Activated T-helper 1 cell treated with anti-CD3 and anti-CD28 coated beads, Interleukin-12 subunit alpha, Interleukin-12 subunit beta, Interleukin-2, Interleukin-4 antibody, amounts not matched to agents 30 ng/mL and 10 ng/mL and 1 ng/mL, durations not matched to agents 14 hours and 24 hours and 36 hours (primary cell): Measurements from ENCODE around the gene HSD17B1. TPM values are rescaled to one million over a fixed set of nuclear protein-coding genes. Genes with fewer than 3 reads are reported as not detected.

Experiments used
- DNase-seq: peaks from one replicate; pipeline ENCODE4 v3.0.0; 2021; ENCODE audit warnings: low spot score
- H3K27ac Mint-ChIP-seq: one replicate; pipeline ENCODE4 v1.8.0; 2021; ENCODE audit warnings: mild to moderate bottlenecking, mixed read lengths
- H3K27me3 Mint-ChIP-seq: one replicate; pipeline ENCODE4 v1.8.0; 2022; ENCODE audit warnings: mild to moderate bottlenecking, moderate library complexity, mixed read lengths; ENCODE audit not compliant: insufficient read depth
- H3K36me3 Mint-ChIP-seq: one replicate; pipeline ENCODE4 v1.8.0; 2021; ENCODE audit warnings: low read depth, mixed read lengths
- H3K4me1 Mint-ChIP-seq: one replicate; pipeline ENCODE4 v1.8.0; 2021; ENCODE audit warnings: low read depth, mixed read lengths
- H3K4me3 Mint-ChIP-seq: one replicate; pipeline ENCODE4 v1.8.0; 2021; ENCODE audit warnings: mild to moderate bottlenecking, moderate library complexity, mixed read lengths
- H3K9me3 Mint-ChIP-seq: one replicate; pipeline ENCODE4 v1.8.0; 2021; ENCODE audit warnings: mixed read lengths
- intact Hi-C: fragments of 100-400 bp; cut with micrococcal nuclease; formaldehyde crosslinking; loops from one replicate; pipeline ENCODE4 v1.15.1; 2024
- total RNA-seq: library from RNA; stranded (reverse); gene quantifications from 2 replicates; pipeline ENCODE4 v1.2.3, GENCODE V29; 2022

Gene HSD17B1
- total RNA-seq, 1 donor from 2014 or later = 0.78 TPM

GRCh38 chr17:42559075-42559474 is 6.4 kb downstream of the HSD17B1 start:
- Mint-ChIP-seq H3K36me3 (peaks cover 3% of the 10 kb centered on the region), H3K4me1 (peaks cover 25% of the 10 kb centered on the region), H3K27me3 (no peaks in the 10 kb centered on the region), H3K9me3 (no peaks in the 10 kb centered on the region), H3K4me3 (no peak overlapping the region), H3K27ac (no peak overlapping the region)
- no peak for DNase-seq
- intact Hi-C loops = no loop called here

- intact Hi-C loops = loop anchor here (10.0 kb wide), 1 partner anchor 425 kb away; the partner anchor contains the start of genes PTGES3L and RUNDC1
- DNase-seq = no peak
- Mint-ChIP-seq H3K27me3 (no peaks in the 10 kb centered on the region), H3K4me3 (peak overlapping the region; percentile 52), H3K27ac (no peak overlapping the region), H3K9me3 (no peaks in the 10 kb centered on the region), H3K4me1 (peaks cover 25% of the 10 kb centered on the region), H3K36me3 (peaks cover 3% of the 10 kb centered on the region)
These were observed 7.5 kb downstream of the HSD17B1 start for GRCh38 chr17:42560246-42560645.

DNA sequence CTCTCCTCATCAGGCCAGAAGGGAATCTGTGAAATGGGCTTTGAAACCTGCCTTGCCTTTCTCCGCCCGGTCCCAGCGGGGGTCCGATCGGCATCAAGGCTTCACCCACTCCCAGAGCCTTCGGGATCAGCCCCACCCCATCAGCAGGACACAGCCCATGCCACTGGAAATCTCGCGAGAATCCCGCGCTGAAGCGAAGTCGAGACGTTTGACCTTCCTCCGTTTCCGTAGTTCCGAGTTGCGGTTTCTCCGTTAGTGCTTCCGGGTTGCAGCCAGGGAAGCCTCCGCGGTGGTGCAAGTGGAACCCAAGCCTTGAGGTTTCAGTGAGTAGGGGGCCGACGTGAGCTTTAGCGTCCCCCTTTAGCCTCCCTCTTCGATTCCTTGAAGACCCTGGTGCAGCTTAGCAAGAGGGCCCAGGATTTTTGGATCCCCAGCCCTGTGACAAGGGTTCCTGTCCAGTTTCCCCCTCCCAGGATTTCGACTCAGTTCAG is 9.2 kb downstream of the HSD17B1 start, which contains the start of gene COASY:
Gene COASY, plus strand, starts transcription at position 252 of the 491 bp plus-strand sequence. CDS start 475 bp downstream, outside the sequence.
- Mint-ChIP-seq H3K9me3 (no peaks in the 10 kb centered on the region), H3K36me3 (peaks cover 6% of the 10 kb centered on the region)

DNA sequence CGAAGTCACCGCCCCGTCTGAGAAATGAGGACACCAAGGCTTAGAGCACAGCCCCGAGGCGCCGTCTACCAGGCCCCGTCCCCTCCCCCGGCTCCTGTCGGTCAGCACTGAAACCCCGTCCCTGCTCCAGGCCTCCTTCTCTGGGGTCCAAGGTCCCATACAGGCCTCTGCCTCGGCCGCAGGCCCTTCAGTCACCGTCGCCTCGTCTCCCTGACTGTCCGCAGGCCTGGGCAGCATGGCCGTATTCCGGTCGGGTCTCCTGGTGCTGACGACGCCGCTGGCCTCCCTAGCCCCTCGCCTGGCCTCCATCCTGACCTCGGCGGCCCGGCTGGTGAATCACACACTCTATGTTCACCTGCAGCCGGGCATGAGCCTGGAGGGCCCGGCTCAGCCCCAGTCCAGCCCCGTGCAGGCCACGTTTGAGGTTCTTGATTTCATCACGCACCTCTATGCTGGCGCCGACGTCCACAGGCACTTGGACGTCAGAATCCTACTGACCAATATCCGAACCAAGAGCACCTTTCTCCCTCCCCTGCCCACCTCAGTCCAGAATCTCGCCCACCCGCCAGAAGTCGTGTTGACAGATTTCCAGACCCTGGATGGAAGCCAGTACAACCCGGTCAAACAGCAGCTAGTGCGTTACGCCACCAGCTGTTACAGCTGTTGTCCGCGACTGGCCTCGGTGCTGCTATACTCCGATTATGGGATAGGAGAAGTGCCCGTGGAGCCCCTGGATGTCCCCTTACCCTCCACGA is 9.8 kb downstream of the HSD17B1 start:
- Mint-ChIP-seq H3K36me3 (peaks cover 9% of the 10 kb centered on the region), H3K27ac (peak overlapping the region; percentile 92), H3K9me3 (no peaks in the 10 kb centered on the region), H3K4me1 (peaks cover 26% of the 10 kb centered on the region), H3K27me3 (no peaks in the 10 kb centered on the region), H3K4me3 (peak overlapping the region; percentile 87)
- intact Hi-C loops = loop anchor here (1.0 to 10.0 kb wide), 2 partner anchors 15 to 422 kb away; partner anchors contain the start of genes PSMC3IP, PTGES3L and RUNDC1
- no peak for DNase-seq

More for the DNA sequence above, 9.2 kb downstream of the HSD17B1 start, which contains the start of gene COASY:
- peaks cover 25% of the 10 kb centered on the region for H3K4me1 Mint-ChIP-seq
- DNase-seq = peak; percentile 91
- H3K27me3 Mint-ChIP-seq = no peaks in the 10 kb centered on the region
- intact Hi-C loops = loop anchor here (1.0 to 10.0 kb wide), 2 partner anchors 15 to 423 kb away; partner anchors contain the start of genes PSMC3IP, PTGES3L and RUNDC1
- peak within 1 kb of the TSS; percentile 87 for H3K4me3 Mint-ChIP-seq
- peak within 1 kb of the TSS; percentile 92 for H3K27ac Mint-ChIP-seq

DNA sequence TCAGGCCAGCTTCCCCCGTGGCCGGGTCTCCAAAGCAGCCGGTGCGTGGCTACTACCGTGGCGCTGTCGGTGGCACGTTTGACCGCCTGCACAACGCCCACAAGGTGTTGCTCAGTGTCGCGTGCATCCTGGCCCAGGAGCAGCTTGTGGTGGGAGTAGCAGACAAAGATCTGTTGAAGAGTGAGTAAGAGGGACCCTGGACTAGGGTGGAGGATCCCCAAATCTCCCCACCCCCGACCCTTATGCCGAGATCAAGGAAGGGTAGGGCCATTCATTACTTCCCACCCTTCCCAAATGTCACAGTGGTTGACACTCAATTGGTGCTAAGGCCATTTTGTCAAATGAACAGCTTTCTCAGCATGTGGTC is 10.4 kb downstream of the HSD17B1 start:
- no peak overlapping the region for H3K27ac Mint-ChIP-seq
- H3K36me3 Mint-ChIP-seq = peaks cover 12% of the 10 kb centered on the region
- H3K27me3 Mint-ChIP-seq = no peaks in the 10 kb centered on the region
- H3K9me3 Mint-ChIP-seq = no peaks in the 10 kb centered on the region
- no peak for DNase-seq
- intact Hi-C loops = loop anchor here (10.0 kb wide), 1 partner anchor 422 kb away; the partner anchor contains the start of genes PTGES3L and RUNDC1
- peaks cover 31% of the 10 kb centered on the region for H3K4me1 Mint-ChIP-seq
- H3K4me3 Mint-ChIP-seq = peak overlapping the region; percentile 87

DNA sequence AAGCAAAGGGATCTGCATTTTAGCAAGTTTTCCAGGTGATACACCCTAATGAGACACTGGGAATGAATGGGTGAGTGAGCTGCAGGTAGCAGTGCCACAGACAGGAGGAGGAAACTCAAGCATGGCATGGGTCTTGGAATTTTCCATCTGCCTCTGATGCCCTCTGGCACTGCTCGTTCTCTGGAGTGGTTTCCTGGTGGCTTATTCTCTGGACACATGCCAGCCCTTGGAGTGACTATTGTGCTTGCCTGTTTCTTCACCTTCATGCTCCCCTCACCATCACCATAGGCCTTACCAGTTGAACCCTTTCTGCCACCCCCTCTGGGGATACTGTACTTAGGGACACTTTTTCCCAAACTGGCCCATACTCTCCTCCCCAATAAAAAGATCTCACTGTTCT is 10.8 kb downstream of the HSD17B1 start:
- intact Hi-C loops = loop anchor here (10.0 kb wide), 1 partner anchor 421 kb away; the partner anchor contains the start of genes PTGES3L and RUNDC1
- Mint-ChIP-seq H3K4me1 (peaks cover 33% of the 10 kb centered on the region), H3K36me3 (peaks cover 15% of the 10 kb centered on the region), H3K27me3 (no peaks in the 10 kb centered on the region), H3K4me3 (peak overlapping the region; percentile 87), H3K9me3 (no peaks in the 10 kb centered on the region), H3K27ac (no peak overlapping the region)
- no peak for DNase-seq

GRCh38 chr17:42563950-42564349 is 11.2 kb downstream of the HSD17B1 start:
- H3K9me3 Mint-ChIP-seq = no peaks in the 10 kb centered on the region
- H3K36me3 Mint-ChIP-seq = peaks cover 17% of the 10 kb centered on the region
- H3K4me1 Mint-ChIP-seq = peaks cover 37% of the 10 kb centered on the region
- no peak for DNase-seq
- H3K4me3 Mint-ChIP-seq = peak overlapping the region; percentile 87
- intact Hi-C loops = loop anchor here (10.0 kb wide), 1 partner anchor 421 kb away; the partner anchor contains the start of genes PTGES3L and RUNDC1
- no peak overlapping the region for H3K27ac Mint-ChIP-seq
- H3K27me3 Mint-ChIP-seq = no peaks in the 10 kb centered on the region

GRCh38 chr17:42564815-42565522 is 12.2 kb downstream of the HSD17B1 start:
- H3K4me1 Mint-ChIP-seq = peaks cover 41% of the 10 kb centered on the region
- H3K36me3 Mint-ChIP-seq = peaks cover 24% of the 10 kb centered on the region
- intact Hi-C loops = loop anchor here (10.0 kb wide), 1 partner anchor 420 kb away; the partner anchor contains the start of genes PTGES3L and RUNDC1
- no peak for DNase-seq
- H3K27me3 Mint-ChIP-seq = no peaks in the 10 kb centered on the region
- H3K9me3 Mint-ChIP-seq = no peaks in the 10 kb centered on the region
- H3K4me3 Mint-ChIP-seq = peak overlapping the region; percentile 75
- H3K27ac Mint-ChIP-seq = no peak overlapping the region

DNA sequence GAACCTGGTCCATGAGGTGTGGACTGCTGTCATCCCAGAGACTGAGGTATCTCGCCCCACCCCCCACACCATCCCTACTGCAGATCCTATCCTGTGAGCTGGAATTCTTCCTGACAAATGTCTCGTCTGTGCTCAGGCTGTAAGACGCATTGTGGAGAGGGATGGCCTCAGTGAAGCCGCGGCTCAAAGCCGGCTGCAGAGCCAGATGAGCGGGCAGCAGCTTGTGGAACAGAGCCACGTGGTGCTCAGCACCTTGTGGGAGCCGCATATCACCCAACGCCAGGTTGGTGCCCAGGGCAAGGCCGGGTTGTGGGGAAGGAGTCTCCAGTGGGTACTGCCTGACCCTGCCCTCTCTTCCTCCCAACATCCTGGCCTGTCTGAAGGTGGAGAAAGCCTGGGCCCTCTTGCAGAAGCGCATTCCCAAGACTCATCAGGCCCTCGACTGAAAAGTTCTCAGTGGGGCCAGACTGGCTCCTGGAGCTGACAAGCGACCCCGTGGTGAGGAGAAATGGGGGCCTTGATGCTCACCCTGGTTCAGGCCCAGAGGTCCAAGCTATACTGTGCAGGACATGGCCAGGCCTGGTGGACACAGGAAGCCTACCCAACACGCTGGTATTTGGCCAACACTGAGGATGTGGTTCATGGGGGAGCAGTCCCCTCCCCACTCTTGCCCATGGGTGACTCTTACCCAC is 12.9 kb downstream of the HSD17B1 start:
- Mint-ChIP-seq H3K4me3 (peak overlapping the region; percentile 89), H3K27me3 (no peaks in the 10 kb centered on the region), H3K4me1 (peaks cover 43% of the 10 kb centered on the region), H3K9me3 (no peaks in the 10 kb centered on the region), H3K36me3 (peaks cover 24% of the 10 kb centered on the region), H3K27ac (peak overlapping the region; percentile 12)
- no peak for DNase-seq
- intact Hi-C loops = loop anchor here (1.0 to 10.0 kb wide), 2 partner anchors 44 to 419 kb away; partner anchors contain the start of genes PTGES3L, RETREG3, RUNDC1 and TUBG1

- peak overlapping the region; percentile 89 for H3K4me3 Mint-ChIP-seq
- no peak for DNase-seq
- H3K27me3 Mint-ChIP-seq = no peaks in the 10 kb centered on the region
- peaks cover 29% of the 10 kb centered on the region for H3K36me3 Mint-ChIP-seq
- H3K4me1 Mint-ChIP-seq = peaks cover 42% of the 10 kb centered on the region
- peak overlapping the region; percentile 87 for H3K27ac Mint-ChIP-seq
- intact Hi-C loops = loop anchor here (1.0 to 10.0 kb wide), 2 partner anchors 43 to 418 kb away; partner anchors contain the start of genes PTGES3L, RETREG3, RUNDC1 and TUBG1
- no peaks in the 10 kb centered on the region for H3K9me3 Mint-ChIP-seq
These were observed 13.6 kb downstream of the HSD17B1 start for GRCh38 chr17:42566215-42566882.

GRCh38 chr17:42566883-42567573 is 14.3 kb downstream of the HSD17B1 start, which contains the start of gene MLX:
Gene MLX, plus strand, starts transcription at chr17:42567100. Its CDS starts 25 bp downstream, at chr17:42567125.
- Mint-ChIP-seq H3K4me1 (peaks cover 36% of the 10 kb centered on the region), H3K4me3 (peak within 1 kb of the TSS; percentile 89), H3K27ac (peak within 1 kb of the TSS; percentile 87), H3K9me3 (no peaks in the 10 kb centered on the region), H3K27me3 (no peaks in the 10 kb centered on the region), H3K36me3 (peaks cover 33% of the 10 kb centered on the region)
- DNase-seq = peak; percentile 91
- intact Hi-C loops = loop anchor here (1.0 to 10.0 kb wide), 3 partner anchors 10 to 418 kb away; partner anchors contain the start of genes PSMC3IP, PTGES3L, RETREG3 and RUNDC1
